Natural killer cell (primary cell): Measurements from ENCODE around the gene GNB3. TPM values are rescaled to one million over a fixed set of nuclear protein-coding genes. Genes with fewer than 3 reads are reported as not detected.
A peak's percentile ranks its signal among the peaks of the same experiment; 100 is the strongest.

Experiments used
- ATAC-seq, 3 donors: fragments of 150-1000 bp in 2 of 3; fragments of 200-7000 bp in 1 of 3; cut with Tn5 transposase; 1 replicate in 1 of 3; 2 replicates in 2 of 3; pipeline ENCODE4 v1.10.0; 2021; ENCODE audit warnings: mild to moderate bottlenecking in 2 of 3, moderate library complexity in 2 of 3
- DNase-seq, 2 donors: peaks; one replicate each; pipeline versions ENCODE4 v3.0.0 to v3.0.0-alpha.2; 2013 to 2021; ENCODE audit warnings: mixed read lengths in 1 of 2
- H3K27ac ChIP-seq: one replicate; pipeline ENCODE4 v1.5.1; 2013; ENCODE audit warnings: mild to moderate bottlenecking, low read length
- H3K27me3 ChIP-seq: one replicate; pipeline ENCODE4 v1.6.1; 2013; ENCODE audit warnings: low read length; ENCODE audit not compliant: control insufficient read depth, insufficient read depth
- H3K36me3 ChIP-seq: one replicate; pipeline ENCODE4 v1.6.1; 2013; ENCODE audit warnings: low read length; ENCODE audit not compliant: control insufficient read depth, insufficient read depth
- H3K4me1 ChIP-seq: one replicate; pipeline ENCODE4 v1.6.1; 2013; ENCODE audit warnings: low read length; ENCODE audit not compliant: control insufficient read depth, insufficient read depth
- H3K4me3 ChIP-seq: one replicate; pipeline ENCODE4 v1.5.1; 2013; ENCODE audit warnings: low read length
- H3K9me3 ChIP-seq: one replicate; pipeline ENCODE4 v1.6.1; 2013; ENCODE audit warnings: low read length; ENCODE audit not compliant: control insufficient read depth, insufficient read depth
- H3K27ac Mint-ChIP-seq, 2 donors: one replicate each; pipeline ENCODE4 v1.8.0; 2022; ENCODE audit warnings: mild to moderate bottlenecking in 2 of 2, mixed read lengths in 2 of 2, moderate library complexity in 1 of 2
- H3K27me3 Mint-ChIP-seq, 2 donors: one replicate each; pipeline ENCODE4 v1.8.0; 2022; ENCODE audit warnings: low read depth in 2 of 2, mixed read lengths in 2 of 2
- H3K36me3 Mint-ChIP-seq: one replicate; pipeline ENCODE4 v1.8.0; 2022; ENCODE audit warnings: mixed read lengths
- H3K4me1 Mint-ChIP-seq, 2 donors: one replicate each; pipeline ENCODE4 v1.8.0; 2022; ENCODE audit warnings: mixed read lengths in 2 of 2
- H3K4me3 Mint-ChIP-seq: one replicate; pipeline ENCODE4 v1.8.0; 2022; ENCODE audit warnings: mild to moderate bottlenecking, moderate library complexity, mixed read lengths
- H3K9me3 Mint-ChIP-seq, 2 donors: one replicate each; pipeline ENCODE4 v1.8.0; 2022; ENCODE audit warnings: mixed read lengths in 2 of 2
- WGBS: methylation state at CpG from one replicate; pipeline ENCODE4 v1.1.7; 2013; ENCODE audit warnings: missing lambda C conversion rate; ENCODE audit not compliant: insufficient coverage; 5-methylcytosine and 5-hydroxymethylcytosine counted together
- intact Hi-C: fragments of 100-400 bp; cut with micrococcal nuclease; formaldehyde crosslinking; loops from one replicate; pipeline ENCODE4 v1.14.2; 2022
- total RNA-seq, 4 donors: library from RNA; stranded (reverse); fragments of 120-200 nt in 1 of 4; gene quantifications; one replicate each; pipeline versions ENCODE4 v1.2.3 to v1.2.4, GENCODE V29; 2013 to 2022
- TF ChIP-seq, protein P1 (sequence below): fragments of 200-600 bp; IDR thresholded peaks from one replicate; pipeline ENCODE4 v1.8.0; 2022; ENCODE audit warnings: antibody characterized with exemption

Gene GNB3
- total RNA-seq, 3 donors from 2014 or later (not counting 1 experiment from before 2014, with no cell fraction given): not detected

DNA sequence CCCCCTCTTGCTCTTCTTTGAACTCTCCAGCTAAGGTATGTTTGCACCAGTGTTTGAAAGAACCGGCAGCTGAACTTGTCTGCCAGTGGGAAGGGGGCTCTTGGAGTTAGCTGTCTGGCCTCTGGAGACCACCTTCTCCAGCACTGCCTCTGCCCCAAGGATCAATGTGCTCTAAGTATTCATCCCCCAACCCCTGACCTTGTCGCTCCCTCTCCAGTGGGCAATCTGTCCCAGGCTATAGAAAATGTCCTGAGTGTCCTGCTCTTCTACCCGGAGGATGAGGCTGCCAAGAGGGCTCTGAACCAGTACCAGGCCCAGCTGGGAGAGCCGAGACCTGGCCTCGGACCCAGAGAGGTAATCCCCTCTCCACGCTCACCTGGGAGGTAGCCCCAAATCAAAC lies 9.7 kb upstream of the GNB3 start:
- Mint-ChIP-seq H3K27ac (no peak overlapping the region), H3K36me3 (no peaks in the 10 kb centered on the region), H3K4me3 (peak overlapping the region; percentile 35), H3K9me3 (no peaks in the 10 kb centered on the region), H3K27me3 (peaks cover 43 to 47% of the 10 kb centered on the region in 2 donors), H3K4me1 (peaks cover 20 to 24% of the 10 kb centered on the region in 2 donors)
- H3K27ac ChIP-seq: no peak overlapping the region
- intact Hi-C loops: no loop called here
- H3K27me3 ChIP-seq: peaks cover 30% of the 10 kb centered on the region
- DNase-seq (no peak), ATAC-seq (no peak)
- H3K4me1 ChIP-seq: peaks cover 22% of the 10 kb centered on the region
- no peaks in the 10 kb centered on the region for H3K9me3 ChIP-seq
- WGBS: 88% methylated on average over 6 of the region's 6 CpGs
- H3K36me3 ChIP-seq: no peaks in the 10 kb centered on the region
- TF ChIP-seq, protein P1, sequence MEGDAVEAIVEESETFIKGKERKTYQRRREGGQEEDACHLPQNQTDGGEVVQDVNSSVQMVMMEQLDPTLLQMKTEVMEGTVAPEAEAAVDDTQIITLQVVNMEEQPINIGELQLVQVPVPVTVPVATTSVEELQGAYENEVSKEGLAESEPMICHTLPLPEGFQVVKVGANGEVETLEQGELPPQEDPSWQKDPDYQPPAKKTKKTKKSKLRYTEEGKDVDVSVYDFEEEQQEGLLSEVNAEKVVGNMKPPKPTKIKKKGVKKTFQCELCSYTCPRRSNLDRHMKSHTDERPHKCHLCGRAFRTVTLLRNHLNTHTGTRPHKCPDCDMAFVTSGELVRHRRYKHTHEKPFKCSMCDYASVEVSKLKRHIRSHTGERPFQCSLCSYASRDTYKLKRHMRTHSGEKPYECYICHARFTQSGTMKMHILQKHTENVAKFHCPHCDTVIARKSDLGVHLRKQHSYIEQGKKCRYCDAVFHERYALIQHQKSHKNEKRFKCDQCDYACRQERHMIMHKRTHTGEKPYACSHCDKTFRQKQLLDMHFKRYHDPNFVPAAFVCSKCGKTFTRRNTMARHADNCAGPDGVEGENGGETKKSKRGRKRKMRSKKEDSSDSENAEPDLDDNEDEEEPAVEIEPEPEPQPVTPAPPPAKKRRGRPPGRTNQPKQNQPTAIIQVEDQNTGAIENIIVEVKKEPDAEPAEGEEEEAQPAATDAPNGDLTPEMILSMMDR: no peak
- no peak overlapping the region for H3K4me3 ChIP-seq

DNA sequence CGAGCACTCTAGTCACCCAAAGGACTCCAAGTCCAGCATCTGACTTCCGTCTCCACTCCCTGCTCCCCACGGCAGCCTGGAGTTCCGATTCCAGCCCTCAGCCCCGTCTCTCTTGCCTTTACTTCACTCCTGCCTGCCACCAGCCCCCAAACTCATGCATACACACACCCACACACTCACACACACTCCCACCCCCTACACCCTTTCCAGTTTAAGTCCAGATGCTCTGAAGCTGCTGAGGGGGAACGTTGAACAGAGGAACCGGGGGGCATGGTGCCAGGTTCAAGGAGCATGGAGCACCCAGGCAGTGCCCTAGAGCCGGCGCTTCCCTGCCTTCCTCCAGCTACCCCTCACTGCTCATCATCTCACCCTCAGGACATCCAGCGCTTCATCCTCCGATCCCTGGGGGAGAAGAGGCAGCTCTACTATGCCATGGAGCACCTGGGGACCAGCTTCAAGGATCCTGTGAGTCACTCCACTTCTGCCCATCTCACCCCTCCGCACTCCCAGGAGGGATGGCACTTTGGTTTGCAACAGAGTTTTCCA lies 9.2 kb upstream of the GNB3 start:
- Histone ChIP-seq H3K4me1 (peaks cover 23% of the 10 kb centered on the region), H3K9me3 (no peaks in the 10 kb centered on the region), H3K36me3 (no peaks in the 10 kb centered on the region), H3K27ac (no peak overlapping the region), H3K27me3 (peaks cover 26% of the 10 kb centered on the region), H3K4me3 (no peak overlapping the region)
- H3K9me3 Mint-ChIP-seq: no peaks in the 10 kb centered on the region
- H3K4me1 Mint-ChIP-seq: peaks cover 20 to 24% of the 10 kb centered on the region in 2 donors
- H3K27ac Mint-ChIP-seq: no peak overlapping the region
- 91% methylated on average over 12 of the region's 12 CpGs for WGBS
- DNase-seq (no peak), ATAC-seq (no peak)
- peaks cover 38 to 41% of the 10 kb centered on the region in 2 donors for H3K27me3 Mint-ChIP-seq
- H3K36me3 Mint-ChIP-seq: no peaks in the 10 kb centered on the region
- TF ChIP-seq, protein P1: no peak
- H3K4me3 Mint-ChIP-seq: peak overlapping the region; percentile 35
- intact Hi-C loops: no loop called here

DNA sequence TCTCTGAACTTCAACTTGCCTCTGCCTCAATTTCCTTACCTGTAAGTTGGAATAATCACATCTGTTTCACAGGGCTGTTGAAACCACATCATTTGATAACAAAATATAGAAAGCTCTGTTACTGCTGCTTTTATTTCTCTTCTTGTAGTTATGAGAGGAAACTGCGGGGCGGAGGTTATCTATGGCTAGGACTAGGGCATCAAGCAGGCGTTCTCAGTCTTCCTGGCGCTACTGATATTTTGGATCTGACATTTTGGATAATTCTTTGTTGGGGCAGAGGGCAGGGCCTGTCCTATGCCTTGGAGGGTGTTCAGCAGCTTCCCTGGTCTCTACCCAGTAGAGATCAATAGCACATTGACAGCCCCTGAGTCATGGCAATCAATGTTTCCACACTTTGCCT lies 8.6 kb upstream of the GNB3 start:
- no peak overlapping the region for H3K27ac ChIP-seq
- H3K4me3 Mint-ChIP-seq: no peak overlapping the region
- ATAC-seq: no peak
- WGBS: 90% methylated on average over 4 of the region's 4 CpGs
- peaks cover 20% of the 10 kb centered on the region for H3K27me3 ChIP-seq
- peaks cover 23% of the 10 kb centered on the region for H3K4me1 ChIP-seq
- H3K27me3 Mint-ChIP-seq: peaks cover 32 to 35% of the 10 kb centered on the region in 2 donors
- intact Hi-C loops: no loop called here
- H3K4me1 Mint-ChIP-seq: peaks cover 19 to 23% of the 10 kb centered on the region in 2 donors
- H3K36me3 ChIP-seq: no peaks in the 10 kb centered on the region
- no peak for DNase-seq
- no peaks in the 10 kb centered on the region for H3K36me3 Mint-ChIP-seq
- H3K4me3 ChIP-seq: no peak overlapping the region
- H3K27ac Mint-ChIP-seq: no peak overlapping the region
- TF ChIP-seq, protein P1: no peak
- H3K9me3 ChIP-seq: no peaks in the 10 kb centered on the region
- no peaks in the 10 kb centered on the region for H3K9me3 Mint-ChIP-seq
